Measurements from ENCODE around the gene AMMECR1.

The AMMECR1 gene

GRCh38 chrX:110282922-110283321 is 35.0 kb downstream of the AMMECR1 start:
- DNase-seq (ENCODE audit: low spot score): no peak
- no peak for TF ChIP-seq CTCF (IDR thresholded peaks at IDR 0.05; ENCODE audit: extremely low read depth, insufficient read depth, missing control alignments)
- in situ Hi-C loops (cut with MboI; ENCODE audit: low pct_unique_long_range_greater_than_20kb, low sequenced_read_pairs, unreplicated experiment): no loop called here

- no peak for DNase-seq (ENCODE audit: low spot score)
- in situ Hi-C loops (cut with MboI; ENCODE audit: low pct_unique_long_range_greater_than_20kb, low sequenced_read_pairs, unreplicated experiment): no loop called here
- TF ChIP-seq CTCF (IDR thresholded peaks at IDR 0.05; ENCODE audit: extremely low read depth, insufficient read depth, missing control alignments): no peak
Observed at GRCh38 chrX:110281377-110281776, 36.5 kb downstream of the AMMECR1 start.

GRCh38 chrX:110280954-110281353 is 36.9 kb downstream of the AMMECR1 start:
- in situ Hi-C loops (cut with MboI; ENCODE audit: low pct_unique_long_range_greater_than_20kb, low sequenced_read_pairs, unreplicated experiment): no loop called here
- no peak for TF ChIP-seq CTCF (IDR thresholded peaks at IDR 0.05; ENCODE audit: extremely low read depth, insufficient read depth, missing control alignments)
- DNase-seq (ENCODE audit: low spot score): no peak

GRCh38 chrX:110277609-110278008 is 40.3 kb downstream of the AMMECR1 start:
- in situ Hi-C loops (cut with MboI; ENCODE audit: low pct_unique_long_range_greater_than_20kb, low sequenced_read_pairs, unreplicated experiment): no loop called here
- no peak for TF ChIP-seq CTCF (IDR thresholded peaks at IDR 0.05; ENCODE audit: extremely low read depth, insufficient read depth, missing control alignments)
- DNase-seq (ENCODE audit: low spot score): no peak

GRCh38 chrX:110276778-110277177 is 41.1 kb downstream of the AMMECR1 start:
- TF ChIP-seq CTCF (IDR thresholded peaks at IDR 0.05; ENCODE audit: extremely low read depth, insufficient read depth, missing control alignments): no peak
- in situ Hi-C loops (cut with MboI; ENCODE audit: low pct_unique_long_range_greater_than_20kb, low sequenced_read_pairs, unreplicated experiment): no loop called here
- no peak for DNase-seq (ENCODE audit: low spot score)

GRCh38 chrX:110268886-110269285 is 49.0 kb downstream of the AMMECR1 start:
- DNase-seq (ENCODE audit: low spot score): no peak
- in situ Hi-C loops (cut with MboI; ENCODE audit: low pct_unique_long_range_greater_than_20kb, low sequenced_read_pairs, unreplicated experiment): no loop called here
- no peak for TF ChIP-seq CTCF (IDR thresholded peaks at IDR 0.05; ENCODE audit: extremely low read depth, insufficient read depth, missing control alignments)

GRCh38 chrX:110268395-110268794 is 49.5 kb downstream of the AMMECR1 start:
- no peak for TF ChIP-seq CTCF (IDR thresholded peaks at IDR 0.05; ENCODE audit: extremely low read depth, insufficient read depth, missing control alignments)
- DNase-seq (ENCODE audit: low spot score): no peak
- in situ Hi-C loops (cut with MboI; ENCODE audit: low pct_unique_long_range_greater_than_20kb, low sequenced_read_pairs, unreplicated experiment): no loop called here

All from GM13977 (cell line).